ENCODE data around the gene ALG11. TPM values are rescaled to one million over a fixed set of nuclear protein-coding genes. Genes with fewer than 3 reads are reported as not detected.
"Not testable (repeated sequence)": the region's sequence is repeated elsewhere in the genome, so short reads cannot be mapped to it uniquely, and the experiment has no call there.

The ALG11 gene
- total RNA-seq, 1 donor from 2014 or later, result 38.4 TPM

- H3K36me3 ChIP-seq, result no peaks in the 10 kb centered on the region
- H3K4me3 ChIP-seq, result no peak overlapping the region
- H3K27ac ChIP-seq, result no peak overlapping the region
- TF ChIP-seq CTCF (IDR thresholded peaks at IDR 0.05), result no peak
- DNase-seq (no peak), ATAC-seq (peak; percentile 74)
- intact Hi-C loops (cut with DNase I), result no loop called here
- H3K9me3 ChIP-seq, result no peaks in the 10 kb centered on the region
- H3K27me3 ChIP-seq, result no peaks in the 10 kb centered on the region
- H3K4me1 ChIP-seq, result no peaks in the 10 kb centered on the region
These were observed 33.2 kb upstream of the ALG11 start for GRCh38 chr13:51978796-51979556.

GRCh38 chr13:51980908-51981307 is 31.3 kb upstream of the ALG11 start:
- TF ChIP-seq CTCF (IDR thresholded peaks at IDR 0.05), result no peak
- H3K9me3 ChIP-seq, result no peaks in the 10 kb centered on the region
- no peak overlapping the region for H3K27ac ChIP-seq
- no peak overlapping the region for H3K4me3 ChIP-seq
- ATAC-seq, result no peak
- no peaks in the 10 kb centered on the region for H3K27me3 ChIP-seq
- no peaks in the 10 kb centered on the region for H3K36me3 ChIP-seq
- H3K4me1 ChIP-seq, result no peaks in the 10 kb centered on the region
- intact Hi-C loops (cut with DNase I), result no loop called here
- no peak for DNase-seq

GRCh38 chr13:51981355-51981754 is 30.8 kb upstream of the ALG11 start:
- Histone ChIP-seq H3K4me1 (no peaks in the 10 kb centered on the region), H3K9me3 (no peaks in the 10 kb centered on the region), H3K4me3 (no peak overlapping the region), H3K27ac (no peak overlapping the region), H3K27me3 (no peaks in the 10 kb centered on the region), H3K36me3 (no peaks in the 10 kb centered on the region)
- ATAC-seq (no peak), DNase-seq (no peak)
- TF ChIP-seq CTCF (IDR thresholded peaks at IDR 0.05), result no peak
- intact Hi-C loops (cut with DNase I), result no loop called here

- H3K4me1 ChIP-seq; H3K27me3 ChIP-seq; H3K27ac ChIP-seq; ATAC-seq; H3K36me3 ChIP-seq; H3K9me3 ChIP-seq; DNase-seq; H3K4me3 ChIP-seq; intact Hi-C loops (cut with DNase I): not testable (repeated sequence)
These were observed 28.9 kb upstream of the ALG11 start for GRCh38 chr13:51983292-51983691.

- H3K36me3 ChIP-seq; intact Hi-C loops (cut with DNase I); H3K27me3 ChIP-seq; DNase-seq; H3K4me3 ChIP-seq; H3K4me1 ChIP-seq; ATAC-seq; H3K9me3 ChIP-seq; H3K27ac ChIP-seq: not testable (repeated sequence)
These were observed 27.3 kb upstream of the ALG11 start for GRCh38 chr13:51984904-51985303.

GRCh38 chr13:51988988-51989618 is 23.1 kb upstream of the ALG11 start:
- TF ChIP-seq CTCF (IDR thresholded peaks at IDR 0.05), result no peak
- no peak overlapping the region for H3K27ac ChIP-seq
- ATAC-seq (no peak), DNase-seq (no peak)
- no peaks in the 10 kb centered on the region for H3K9me3 ChIP-seq
- H3K4me1 ChIP-seq, result no peaks in the 10 kb centered on the region
- H3K4me3 ChIP-seq, result no peak overlapping the region
- intact Hi-C loops (cut with DNase I), result no loop called here
- no peaks in the 10 kb centered on the region for H3K27me3 ChIP-seq
- H3K36me3 ChIP-seq, result no peaks in the 10 kb centered on the region

Data from upper lobe of right lung (tissue), 1 donor.